Femur (tissue), 1 donor: ENCODE measurements around the gene ZFC3H1.
"Not testable (repeated sequence)": the region's sequence is repeated elsewhere in the genome, so short reads cannot be mapped to it uniquely, and the experiment has no call there.

Experiments
- DNase-seq: peaks from one replicate; pipeline ENCODE4 v3.0.0-alpha.2; 2017

Gene ZFC3H1, protein sequence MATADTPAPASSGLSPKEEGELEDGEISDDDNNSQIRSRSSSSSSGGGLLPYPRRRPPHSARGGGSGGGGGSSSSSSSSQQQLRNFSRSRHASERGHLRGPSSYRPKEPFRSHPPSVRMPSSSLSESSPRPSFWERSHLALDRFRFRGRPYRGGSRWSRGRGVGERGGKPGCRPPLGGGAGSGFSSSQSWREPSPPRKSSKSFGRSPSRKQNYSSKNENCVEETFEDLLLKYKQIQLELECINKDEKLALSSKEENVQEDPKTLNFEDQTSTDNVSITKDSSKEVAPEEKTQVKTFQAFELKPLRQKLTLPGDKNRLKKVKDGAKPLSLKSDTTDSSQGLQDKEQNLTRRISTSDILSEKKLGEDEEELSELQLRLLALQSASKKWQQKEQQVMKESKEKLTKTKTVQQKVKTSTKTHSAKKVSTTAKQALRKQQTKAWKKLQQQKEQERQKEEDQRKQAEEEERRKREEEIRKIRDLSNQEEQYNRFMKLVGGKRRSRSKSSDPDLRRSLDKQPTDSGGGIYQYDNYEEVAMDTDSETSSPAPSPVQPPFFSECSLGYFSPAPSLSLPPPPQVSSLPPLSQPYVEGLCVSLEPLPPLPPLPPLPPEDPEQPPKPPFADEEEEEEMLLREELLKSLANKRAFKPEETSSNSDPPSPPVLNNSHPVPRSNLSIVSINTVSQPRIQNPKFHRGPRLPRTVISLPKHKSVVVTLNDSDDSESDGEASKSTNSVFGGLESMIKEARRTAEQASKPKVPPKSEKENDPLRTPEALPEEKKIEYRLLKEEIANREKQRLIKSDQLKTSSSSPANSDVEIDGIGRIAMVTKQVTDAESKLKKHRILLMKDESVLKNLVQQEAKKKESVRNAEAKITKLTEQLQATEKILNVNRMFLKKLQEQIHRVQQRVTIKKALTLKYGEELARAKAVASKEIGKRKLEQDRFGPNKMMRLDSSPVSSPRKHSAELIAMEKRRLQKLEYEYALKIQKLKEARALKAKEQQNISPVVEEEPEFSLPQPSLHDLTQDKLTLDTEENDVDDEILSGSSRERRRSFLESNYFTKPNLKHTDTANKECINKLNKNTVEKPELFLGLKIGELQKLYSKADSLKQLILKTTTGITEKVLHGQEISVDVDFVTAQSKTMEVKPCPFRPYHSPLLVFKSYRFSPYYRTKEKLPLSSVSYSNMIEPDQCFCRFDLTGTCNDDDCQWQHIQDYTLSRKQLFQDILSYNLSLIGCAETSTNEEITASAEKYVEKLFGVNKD (N-terminal part only)

GRCh38 chr12:71663561-71664410 is at the start of gene ZFC3H1, which contains the start of gene THAP2:
Gene ZFC3H1, minus strand, starts transcription at chr12:71663848. Its CDS starts 238 bp downstream, at chr12:71663610.
Gene THAP2, plus strand, starts transcription at chr12:71664301. Its CDS starts 209 bp downstream, at chr12:71664510.
- peak; percentile 97 for DNase-seq

DNA sequence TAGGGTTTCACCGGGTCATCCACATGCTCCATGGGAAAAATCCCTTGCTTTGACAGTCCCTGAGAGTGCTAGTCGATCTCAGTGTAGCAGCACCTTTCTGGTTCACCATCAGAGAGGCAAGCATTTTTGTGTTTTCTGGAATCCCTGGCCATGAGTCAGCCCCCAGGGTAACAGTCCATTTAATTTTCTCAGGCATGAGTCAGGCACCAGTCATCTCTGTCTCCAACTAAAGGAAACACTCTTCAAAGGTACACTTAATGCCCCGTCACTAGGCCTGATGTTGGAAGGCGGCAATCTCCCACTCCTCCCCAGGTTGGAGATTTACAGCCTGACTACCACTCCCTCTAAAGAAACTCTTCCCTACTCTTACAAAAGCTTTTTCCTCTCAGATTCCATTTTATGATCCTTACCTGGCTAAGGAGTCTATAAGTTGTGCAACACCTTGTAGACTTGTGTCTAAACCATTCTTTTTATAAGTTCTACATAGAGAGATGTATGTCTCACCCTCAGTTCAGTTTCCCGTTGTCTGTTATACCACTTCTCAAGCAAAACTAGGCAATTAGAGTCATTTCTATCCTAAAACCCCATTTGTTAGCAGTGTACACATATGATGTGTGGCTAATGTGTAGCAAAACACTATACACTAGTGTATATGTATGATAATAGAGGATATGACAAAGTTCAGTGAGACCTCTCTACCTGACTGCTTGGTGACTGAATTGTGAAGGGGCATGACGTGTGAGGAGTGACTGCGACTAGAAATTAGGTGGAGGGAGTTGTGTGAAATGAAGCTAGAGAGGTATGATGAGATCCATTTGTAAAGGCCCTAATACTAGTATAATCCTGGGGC is 46.9 kb upstream of the ZFC3H1 start:
- no peak for DNase-seq

- no peak for DNase-seq
Measured at GRCh38 chr12:71708658-71709057, 45.0 kb upstream of the ZFC3H1 start.

DNA sequence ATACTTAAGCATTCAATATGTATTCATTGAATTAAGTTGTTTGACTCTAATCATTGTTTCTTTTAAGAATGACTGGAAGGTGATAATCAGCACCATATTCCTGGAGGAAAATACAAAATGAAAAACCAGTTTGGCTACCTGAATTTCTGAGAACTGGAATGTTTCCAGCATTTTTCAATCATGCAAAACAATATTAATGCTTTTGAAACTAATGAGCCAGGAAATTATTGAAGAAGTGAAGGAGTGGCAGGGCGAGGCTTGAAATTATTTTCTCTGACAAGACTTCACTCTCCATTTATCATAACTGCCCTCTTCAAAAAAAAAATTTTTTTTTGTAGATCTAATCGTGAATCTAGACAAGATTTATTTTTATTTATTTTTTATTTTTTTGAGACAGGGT is 41.3 kb upstream of the ZFC3H1 start:
- no peak for DNase-seq

GRCh38 chr12:71703206-71703605 is 39.6 kb upstream of the ZFC3H1 start:
- no peak for DNase-seq

- DNase-seq: no peak
Measured at GRCh38 chr12:71702590-71702989, 38.9 kb upstream of the ZFC3H1 start.

DNA sequence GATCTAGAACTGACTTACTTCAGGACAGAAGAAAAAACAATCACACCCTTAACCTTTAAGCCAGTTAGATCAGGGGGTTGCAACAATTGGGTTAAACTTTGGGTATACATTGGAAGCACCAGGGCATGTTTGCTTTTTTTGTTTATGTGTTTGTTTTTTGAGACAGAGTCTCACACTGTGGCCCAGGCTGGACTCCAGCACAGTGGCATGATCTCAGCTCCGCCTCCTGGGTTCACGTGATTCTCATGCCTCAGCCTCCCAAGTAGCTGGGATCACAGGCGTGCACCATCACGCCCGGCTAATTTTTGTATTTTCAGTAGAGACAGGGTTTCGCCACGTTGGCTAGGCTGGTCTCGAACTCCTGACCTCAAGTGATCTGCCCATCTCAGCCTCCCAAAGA is 38.5 kb upstream of the ZFC3H1 start:
- not testable (repeated sequence) for DNase-seq

- no peak for DNase-seq
Measured at GRCh38 chr12:71695782-71696181, 32.1 kb upstream of the ZFC3H1 start.

DNA sequence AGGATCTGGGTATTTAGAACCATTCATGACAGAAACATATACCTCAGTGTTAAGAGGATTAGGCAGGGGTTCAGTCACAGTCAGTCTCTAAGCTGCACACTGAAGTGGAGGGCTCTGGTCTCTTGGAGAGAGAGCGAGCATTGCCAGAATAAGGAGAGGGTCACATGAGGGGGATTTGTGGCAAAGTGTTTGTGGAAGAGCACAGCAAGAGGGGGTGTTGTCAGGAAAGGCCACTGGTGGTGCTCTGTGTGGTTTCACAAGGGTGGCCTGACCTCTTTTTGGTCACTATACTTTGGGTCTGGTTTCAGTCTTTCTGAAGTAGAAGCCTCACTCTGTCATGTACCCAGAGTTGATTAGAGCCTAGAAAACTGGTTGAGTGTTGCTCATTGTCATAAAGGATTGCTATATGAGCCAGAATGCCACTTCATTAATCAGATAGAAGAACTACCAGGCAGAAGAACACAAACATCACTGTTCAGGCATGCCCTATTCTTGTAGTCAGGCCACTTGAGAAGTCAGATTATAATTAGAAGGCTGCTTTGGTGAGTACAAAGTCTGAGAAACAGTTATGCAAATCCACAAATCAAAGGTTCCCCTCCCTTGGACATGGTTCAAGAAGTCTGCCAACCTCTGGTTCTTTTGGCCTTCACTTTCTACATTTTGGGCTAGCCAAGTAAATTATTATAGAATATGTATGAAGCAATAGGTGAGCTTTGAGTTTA is 30.6 kb upstream of the ZFC3H1 start:
- DNase-seq: no peak

DNA sequence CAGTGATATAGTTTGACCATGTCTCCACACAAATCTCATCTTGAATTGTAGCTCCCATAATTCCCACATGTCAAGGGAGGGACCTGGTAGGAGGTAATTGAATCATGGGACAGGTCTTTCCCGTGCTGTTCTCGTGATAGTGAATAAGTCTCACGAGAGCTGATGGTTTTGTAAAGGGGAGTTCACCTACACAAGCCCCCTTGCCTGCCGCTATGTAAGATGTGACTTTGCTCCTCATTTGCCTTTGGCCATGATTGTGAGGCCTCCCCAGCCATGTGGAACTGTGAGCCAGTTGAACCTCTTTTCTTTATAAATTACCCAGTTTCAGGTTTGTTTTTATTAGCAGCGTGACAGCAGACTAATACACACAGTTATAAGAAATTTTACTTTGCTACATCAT is 30.0 kb upstream of the ZFC3H1 start:
- not testable (repeated sequence) for DNase-seq

GRCh38 chr12:71693126-71693525 is 29.5 kb upstream of the ZFC3H1 start:
- no peak for DNase-seq

- no peak for DNase-seq
Measured at GRCh38 chr12:71691504-71692129, 28.0 kb upstream of the ZFC3H1 start.

DNA sequence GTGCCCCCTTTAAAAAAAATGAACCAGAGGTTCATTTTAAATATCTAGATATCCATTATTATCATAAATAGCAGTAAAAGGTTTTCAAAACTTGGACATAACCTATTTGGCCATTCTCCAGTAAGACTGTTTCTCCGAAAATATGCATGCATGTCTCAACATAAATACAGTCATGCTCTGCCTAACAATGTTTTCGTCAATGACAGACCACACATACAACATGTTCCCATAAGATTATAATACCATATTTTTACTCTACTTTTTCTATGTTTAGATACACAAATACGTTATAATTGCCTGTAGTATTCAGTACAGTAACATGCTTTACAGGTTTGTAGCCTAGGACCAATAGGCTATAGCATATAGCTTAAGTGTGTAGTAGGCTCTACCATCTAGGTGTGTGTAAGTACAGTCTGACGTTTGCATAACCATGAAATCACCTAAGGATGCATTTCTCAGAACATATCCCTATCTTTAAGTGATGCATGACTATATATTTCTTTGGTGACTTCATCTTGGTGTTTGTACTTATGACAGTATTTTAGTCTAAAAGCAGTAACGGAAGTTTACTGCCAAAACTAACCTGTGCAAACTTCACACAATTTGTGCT is 25.4 kb upstream of the ZFC3H1 start:
- DNase-seq: no peak

DNA sequence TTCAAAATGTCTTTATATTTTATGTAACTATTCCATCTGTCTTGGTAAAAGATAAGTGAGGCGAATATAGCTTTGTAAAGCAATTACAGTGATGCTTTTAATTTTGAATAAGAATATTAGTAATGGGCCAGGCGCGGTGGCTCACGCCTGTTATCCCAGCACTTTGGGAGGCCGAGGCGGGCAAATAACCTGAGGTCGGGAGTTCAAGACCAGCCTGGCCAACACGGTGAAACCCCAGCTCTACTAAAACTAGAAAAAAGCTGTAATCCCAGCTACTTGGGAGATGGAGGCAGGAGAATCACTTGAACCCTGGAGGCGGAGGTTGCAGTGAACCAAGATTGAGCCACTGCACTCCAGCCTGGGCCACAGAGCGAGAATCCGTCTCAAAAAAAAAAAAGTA is 23.5 kb upstream of the ZFC3H1 start:
- DNase-seq: not testable (repeated sequence)

GRCh38 chr12:71686658-71687025 is 23.0 kb upstream of the ZFC3H1 start:
- DNase-seq: no peak

GRCh38 chr12:71685914-71686657 is 22.4 kb upstream of the ZFC3H1 start, which contains the start of gene TMEM19:
Gene TMEM19, plus strand, starts transcription at chr12:71686082. Its CDS starts 599 bp downstream, at chr12:71686681.
- peak; percentile 93 for DNase-seq

DNA sequence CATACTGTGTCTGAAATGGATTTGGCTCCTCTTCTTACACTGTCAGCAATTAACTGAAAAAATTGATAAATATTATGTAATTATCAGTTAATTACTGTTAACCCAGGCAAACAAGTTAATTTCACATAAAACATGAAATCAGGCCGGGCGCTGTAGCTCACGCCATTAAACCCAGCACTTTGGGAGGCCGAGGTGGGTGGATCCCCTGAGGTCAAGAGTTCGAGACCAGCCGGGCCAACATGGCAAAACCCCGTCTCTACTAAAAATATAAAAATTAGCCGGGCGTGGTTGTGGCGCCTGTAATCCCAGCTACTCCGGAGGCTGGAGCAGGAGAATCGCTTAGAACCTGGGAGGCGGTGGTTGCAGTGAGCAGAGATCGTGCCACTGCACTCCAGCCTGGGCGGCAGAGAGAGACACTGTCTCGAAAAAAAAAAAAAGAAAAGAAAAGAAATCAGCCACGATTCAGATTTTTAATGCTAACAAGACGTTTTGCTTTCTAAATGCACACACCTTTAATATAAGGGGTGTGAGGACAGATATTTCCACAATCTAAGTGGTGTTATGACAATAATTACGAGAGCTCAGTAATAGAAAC is 21.8 kb upstream of the ZFC3H1 start:
- no peak for DNase-seq

GRCh38 chr12:71684081-71684480 is 20.4 kb upstream of the ZFC3H1 start:
- DNase-seq: no peak
